Fibroblast of skin of scalp (primary cell): Measurements from ENCODE around the gene SGCE.

Source experiments
- DNase-seq: peaks from one replicate; pipeline ENCODE4 v3.0.0-alpha.2; 2013

SGCE gene

GRCh38 chr7:94565247-94565894, 90.6 kb downstream of the SGCE start:
- no peak for DNase-seq

- no peak for DNase-seq
Observed at GRCh38 chr7:94562525-94562924, 93.4 kb downstream of the SGCE start.

DNA sequence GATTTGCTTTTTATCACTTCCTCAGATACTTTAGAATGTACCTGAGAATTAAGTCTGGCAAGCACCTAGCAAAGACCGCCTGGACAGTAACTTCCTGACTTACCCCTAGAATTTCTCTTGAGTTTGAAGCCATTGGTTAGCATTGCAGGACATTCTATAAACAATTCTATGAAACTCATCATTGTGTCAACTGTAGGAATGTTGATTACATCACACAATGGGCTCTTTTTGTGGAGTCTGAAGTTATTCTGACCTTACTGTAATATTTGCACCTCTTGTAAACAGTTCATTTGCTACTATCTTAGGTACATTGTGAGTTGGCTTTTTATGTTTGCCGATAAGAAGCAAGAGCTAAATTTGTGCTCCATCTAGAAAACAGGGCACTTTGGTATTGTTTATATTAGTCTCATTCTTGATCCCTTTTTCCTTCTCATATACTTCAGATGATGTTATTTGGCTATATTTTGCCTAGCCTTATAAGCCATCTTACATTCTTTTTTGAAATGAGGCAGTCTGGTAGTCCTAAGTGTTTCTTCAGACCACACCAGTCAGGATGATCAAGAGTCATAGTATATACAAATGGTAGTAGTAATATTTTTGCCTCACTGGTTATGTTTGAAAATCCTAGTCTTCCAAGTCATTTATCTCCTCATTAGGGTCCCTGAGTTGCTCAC, 94.0 kb downstream of the SGCE start:
- DNase-seq, result peak; percentile 14

DNA sequence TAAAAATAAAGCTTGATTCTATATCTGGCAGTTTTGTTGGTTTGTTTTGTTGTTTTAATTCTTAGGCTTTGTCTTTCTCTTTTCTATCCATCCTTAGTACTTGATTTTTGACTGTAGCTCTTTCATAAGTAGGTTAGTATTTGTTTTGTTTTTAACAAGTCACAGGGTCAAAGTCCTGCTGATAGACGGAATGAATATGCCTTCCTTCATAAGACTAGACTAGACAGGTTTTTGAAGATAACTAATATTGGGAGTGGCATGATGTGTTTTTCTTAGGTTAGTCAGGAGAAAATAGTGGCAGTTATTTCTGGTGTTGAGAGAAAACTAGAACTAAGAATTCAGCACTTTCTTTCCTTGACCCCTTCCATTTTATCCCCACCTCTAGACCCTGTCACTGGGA, 96.0 kb downstream of the SGCE start:
- DNase-seq, result no peak

GRCh38 chr7:94557215-94557614, 98.7 kb downstream of the SGCE start:
- no peak for DNase-seq

DNA sequence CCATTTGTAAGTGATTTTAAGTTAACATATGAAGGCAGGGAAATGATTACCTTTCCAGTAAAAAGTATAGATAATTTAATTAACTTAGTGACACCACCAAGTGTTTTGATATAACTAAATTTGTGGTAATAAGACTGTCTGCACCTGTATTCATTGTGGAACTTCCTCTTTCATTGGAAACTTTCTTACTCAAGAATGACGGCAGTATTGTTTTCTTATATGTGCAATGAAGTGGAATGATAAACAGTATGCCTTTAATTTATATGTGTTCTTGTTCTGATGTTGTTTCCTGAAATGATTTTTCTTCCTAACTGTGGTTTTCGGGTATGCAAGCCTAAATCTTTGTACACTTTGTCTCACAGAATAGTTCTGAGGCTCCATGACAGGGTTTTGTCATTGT, 99.9 kb downstream of the SGCE start:
- DNase-seq, result no peak

DNA sequence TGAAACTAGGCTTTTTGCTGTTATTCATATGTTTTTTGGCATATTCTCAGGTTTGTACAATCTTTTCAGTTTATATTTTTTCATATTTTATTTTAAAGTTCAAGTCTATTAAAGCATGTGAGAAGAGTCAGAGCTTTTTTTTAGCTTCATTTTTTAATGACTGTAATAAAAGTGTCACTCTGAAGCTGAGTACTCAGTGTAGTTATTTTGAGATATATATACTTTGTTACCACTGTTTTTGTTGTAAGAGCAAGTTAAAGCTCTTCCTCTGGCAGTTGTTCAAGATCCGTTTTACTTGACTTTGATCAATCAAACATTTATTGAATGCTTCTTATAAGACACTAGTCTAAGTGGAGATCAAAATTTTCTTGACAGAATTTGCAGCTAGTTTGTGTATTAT, 108.8 kb downstream of the SGCE start:
- no peak for DNase-seq

- DNase-seq, result peak; percentile 15
Observed at GRCh38 chr7:94540428-94540827, 115.5 kb downstream of the SGCE start.
